Activated CD4-positive, alpha-beta T cell treated with anti-CD3 and anti-CD28 coated beads, Interleukin-2, amount 50 U/mL, for 24 hours (primary cell): ENCODE results near the gene BCL2L1.

Experiments used
- DNase-seq, 2 donors: peaks; one replicate each; pipeline ENCODE4 v3.0.0-alpha.2; 2020; ENCODE audit warnings: low read depth in 1 of 2, low spot score in 1 of 2

BCL2L1 gene

DNA sequence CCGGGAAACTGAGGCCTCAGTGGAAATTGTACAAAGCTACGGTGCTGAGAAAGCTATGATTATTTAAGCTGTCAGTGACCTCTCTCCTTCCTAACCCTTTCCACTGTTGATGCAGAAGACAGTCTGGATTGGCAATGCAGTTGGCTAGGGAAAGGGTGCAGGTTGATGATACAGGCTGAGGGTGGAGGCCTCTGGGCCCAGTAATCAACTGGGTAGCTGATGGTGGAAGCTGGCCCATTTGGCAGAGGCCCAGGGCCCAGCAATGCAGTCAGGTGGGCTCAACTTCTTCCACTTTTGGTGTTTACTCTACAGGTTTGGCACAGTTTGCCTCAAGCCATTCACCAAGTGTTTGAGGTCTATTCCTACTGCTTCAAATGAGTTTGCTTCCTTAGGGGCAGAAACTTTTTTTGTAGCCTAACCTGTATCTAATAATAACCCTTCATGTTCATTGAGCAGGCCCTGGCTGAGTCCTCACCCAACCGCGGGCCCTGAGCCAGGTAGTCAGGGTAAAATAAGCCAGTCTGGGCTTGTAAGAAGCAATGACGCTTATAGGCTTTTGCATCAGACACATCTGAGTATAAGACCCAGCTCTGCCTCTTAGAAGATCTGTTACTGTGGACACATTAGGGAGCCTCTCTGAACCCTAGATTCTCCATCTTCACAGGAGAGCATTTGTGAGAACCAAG lies 12.1 kb downstream of the BCL2L1 start:
- DNase-seq = no peak

DNA sequence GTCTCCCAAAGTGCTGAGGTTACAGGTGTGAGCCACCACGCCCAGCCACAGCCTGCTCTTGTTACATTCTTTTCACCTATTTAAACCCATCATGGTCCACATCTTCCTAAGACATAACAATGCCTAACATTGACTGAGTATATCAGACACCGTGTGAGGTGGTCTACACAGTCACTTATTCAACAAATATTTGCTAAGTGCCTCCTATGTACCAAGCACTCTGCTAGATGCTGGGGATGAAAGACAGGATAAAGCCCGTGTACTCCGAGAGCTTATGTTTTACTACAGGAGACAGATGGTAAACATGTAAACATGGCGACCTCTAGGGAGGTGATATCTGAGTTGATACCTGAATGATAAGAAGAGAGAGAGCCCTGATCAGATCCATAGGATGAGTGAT lies 12.7 kb downstream of the BCL2L1 start:
- DNase-seq = no peak

DNA sequence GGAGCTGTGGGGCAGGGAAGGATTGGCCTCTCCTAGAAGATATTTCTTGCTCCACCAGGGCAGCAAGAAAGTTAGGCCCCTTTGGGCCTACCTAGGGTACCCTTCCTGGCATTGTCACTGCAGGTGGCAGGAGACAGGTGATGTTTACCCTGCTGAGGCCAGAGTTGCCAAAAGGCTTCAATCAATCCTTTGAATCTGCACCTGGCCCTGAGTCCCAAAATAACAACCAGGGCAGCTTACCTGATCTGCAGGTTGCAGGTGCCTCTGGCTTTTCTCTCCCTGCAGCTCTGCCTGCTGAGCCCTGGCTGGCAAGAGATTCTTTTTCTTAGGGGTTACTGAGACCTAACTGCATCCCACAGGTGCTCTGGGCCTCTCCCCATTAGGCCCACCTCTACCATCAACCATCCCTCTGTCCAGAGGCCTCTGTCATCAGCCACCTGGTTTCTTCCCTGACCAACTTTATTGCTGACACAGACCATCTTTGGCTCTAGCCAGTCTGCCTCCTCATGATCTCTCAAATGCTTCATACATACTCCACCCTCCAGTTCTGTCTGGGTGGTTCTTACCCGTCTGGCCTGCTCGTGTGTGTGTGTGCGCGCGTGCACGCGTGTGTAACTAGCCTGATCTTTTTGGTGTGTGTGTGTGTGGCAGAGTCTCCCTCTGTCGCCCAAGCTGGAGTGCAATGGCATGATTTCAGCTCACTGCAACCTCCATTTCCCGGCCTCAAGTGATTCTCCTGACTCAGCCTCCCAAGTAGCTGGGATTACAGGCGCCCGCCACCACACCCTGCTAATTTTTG lies 13.7 kb downstream of the BCL2L1 start:
- DNase-seq = no peak

DNA sequence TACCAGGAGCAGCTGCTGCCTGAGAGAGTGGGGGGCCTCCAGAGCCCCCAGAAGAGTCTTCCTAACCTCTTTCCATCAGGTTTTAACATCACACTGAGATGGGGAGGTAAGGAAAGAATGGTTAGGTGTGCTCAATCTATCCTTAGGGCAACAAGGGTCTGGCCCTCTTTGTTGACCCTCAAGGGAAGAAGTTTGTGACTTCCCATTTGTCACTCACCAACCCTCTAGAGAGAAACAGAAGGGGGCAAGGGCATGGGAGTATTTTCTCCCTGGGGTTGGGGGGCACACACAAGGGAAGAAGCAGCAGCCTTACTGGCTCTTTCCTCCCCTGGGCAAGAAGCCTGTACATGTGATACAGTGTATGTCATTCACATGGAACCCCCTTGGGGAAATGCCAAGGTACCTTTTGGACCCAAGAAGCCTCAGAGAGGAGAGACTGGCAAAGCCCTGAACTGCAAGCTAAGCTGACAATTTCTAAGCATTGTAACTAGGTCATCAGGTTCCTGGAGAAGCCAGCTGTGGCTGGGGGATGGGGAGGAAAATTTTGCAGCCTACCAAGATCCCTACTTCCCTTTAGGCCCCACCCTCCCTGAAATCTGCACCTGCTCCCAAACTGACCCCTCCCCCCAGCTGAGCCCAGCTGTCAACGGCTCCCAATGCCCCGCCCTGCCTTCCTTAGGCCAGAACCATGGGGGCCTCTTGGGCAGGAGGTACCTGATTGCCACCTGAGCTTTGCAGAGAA lies 14.5 kb downstream of the BCL2L1 start:
- no peak for DNase-seq

DNA sequence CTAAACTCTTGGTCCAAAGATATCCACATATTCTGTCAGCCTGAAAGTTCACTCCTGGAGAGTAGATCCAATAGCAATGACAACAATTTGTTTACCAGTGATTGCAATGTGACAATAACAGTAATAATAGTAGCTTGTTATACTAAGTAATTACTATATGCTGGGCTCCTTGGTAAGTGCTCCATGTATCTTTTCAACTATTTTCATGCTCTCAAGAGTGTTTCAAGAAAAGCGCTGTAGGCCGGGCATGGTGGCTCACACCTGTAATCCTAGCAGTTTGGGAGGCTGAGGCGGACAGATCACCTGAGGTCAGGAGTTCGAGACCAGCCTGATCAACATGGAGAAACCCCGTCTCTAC lies 15.4 kb downstream of the BCL2L1 start:
- DNase-seq = no peak

DNA sequence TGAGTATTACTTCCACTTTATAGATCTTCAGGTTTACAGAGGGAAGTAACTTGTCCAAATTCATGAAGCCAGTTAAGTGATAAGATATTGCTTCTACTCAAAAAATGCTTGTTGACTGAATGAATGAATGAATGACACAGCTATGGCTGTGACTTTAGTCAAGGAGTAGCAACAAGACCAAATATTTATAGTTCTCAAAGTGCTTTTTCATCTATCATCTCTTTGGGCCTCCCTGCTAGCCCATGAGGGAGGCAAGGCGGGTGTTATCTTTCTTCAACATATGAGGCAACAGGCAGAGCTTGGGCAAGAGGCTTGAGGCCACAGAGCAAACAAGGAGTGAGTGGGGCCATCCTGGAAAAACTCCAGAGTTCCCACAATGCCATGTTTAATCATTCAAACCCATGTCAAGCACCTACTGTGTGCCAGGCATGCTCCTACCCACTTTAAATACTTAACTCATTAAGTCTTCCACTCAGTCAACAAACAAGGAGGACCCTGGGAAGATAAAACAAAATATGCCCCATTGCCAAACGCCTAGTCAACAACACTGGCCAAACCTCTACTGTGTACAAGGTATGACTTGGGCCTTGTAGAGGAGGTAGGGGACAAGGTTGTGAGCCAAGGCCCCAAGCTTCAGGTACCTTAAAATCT lies 15.9 kb downstream of the BCL2L1 start:
- no peak for DNase-seq

DNA sequence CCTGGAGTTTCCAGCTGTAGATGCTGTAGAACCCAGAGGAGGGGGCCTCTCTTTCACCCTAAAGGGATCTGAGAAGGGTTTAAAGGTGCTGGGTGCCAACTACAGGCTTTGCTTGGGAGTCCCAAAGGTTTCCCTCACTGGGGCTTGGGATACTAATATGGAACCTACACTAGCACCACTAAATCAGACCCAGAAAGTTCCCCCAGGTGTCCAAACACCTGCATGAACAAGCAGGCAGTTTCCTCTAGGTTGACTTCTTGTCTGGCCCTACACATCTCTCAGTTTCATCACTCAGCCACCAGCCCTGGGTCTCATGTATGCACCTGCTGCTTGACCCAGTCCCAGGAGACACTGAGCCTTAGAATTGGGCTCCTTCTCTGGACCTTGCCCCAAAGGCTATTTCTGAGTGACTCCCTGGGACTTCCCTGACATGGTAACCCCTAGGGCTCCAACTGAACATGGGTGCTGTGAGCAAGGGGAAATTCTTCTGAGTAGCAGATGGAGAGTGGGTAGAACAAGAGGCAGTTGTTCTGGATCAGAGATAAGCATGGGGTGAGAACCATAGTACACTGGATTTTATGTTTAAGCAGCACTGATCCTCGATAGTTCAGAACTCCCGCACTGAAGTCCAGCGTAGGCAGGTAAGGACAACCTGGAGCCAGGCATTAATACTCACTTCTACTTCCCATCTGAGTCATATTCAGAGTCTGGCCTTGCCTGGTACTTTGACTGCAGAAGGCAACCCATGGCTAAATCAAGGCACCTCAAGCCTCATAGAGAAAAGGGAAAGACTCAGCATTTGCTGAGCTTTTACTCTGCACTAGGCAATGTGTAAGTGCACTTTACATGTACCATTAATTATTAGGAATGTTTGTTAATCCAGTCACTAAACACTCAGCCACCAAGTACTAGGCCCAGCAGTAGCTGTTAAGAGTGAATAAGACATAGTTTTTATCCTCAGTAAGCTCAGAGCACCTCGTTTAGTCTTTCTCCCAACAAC lies 16.8 kb downstream of the BCL2L1 start:
- DNase-seq = no peak

DNA sequence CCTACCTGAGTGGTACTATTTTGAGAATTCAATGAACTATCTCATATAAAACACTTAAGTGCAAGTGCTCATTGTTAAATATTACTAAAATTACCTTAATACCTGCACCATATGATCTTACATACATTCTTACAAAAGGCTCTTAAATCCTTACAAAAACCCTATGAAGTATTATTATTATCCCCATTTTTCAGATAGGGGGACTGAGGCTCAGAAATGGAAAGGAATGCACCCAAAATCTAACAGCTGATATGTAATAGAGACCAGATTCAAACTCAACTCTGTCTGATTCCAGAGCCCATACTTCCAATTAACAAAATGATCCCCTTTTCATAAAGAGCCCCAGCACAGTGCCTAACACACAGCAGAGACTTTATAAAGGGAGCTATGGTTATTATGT lies 17.5 kb downstream of the BCL2L1 start:
- DNase-seq = no peak

DNA sequence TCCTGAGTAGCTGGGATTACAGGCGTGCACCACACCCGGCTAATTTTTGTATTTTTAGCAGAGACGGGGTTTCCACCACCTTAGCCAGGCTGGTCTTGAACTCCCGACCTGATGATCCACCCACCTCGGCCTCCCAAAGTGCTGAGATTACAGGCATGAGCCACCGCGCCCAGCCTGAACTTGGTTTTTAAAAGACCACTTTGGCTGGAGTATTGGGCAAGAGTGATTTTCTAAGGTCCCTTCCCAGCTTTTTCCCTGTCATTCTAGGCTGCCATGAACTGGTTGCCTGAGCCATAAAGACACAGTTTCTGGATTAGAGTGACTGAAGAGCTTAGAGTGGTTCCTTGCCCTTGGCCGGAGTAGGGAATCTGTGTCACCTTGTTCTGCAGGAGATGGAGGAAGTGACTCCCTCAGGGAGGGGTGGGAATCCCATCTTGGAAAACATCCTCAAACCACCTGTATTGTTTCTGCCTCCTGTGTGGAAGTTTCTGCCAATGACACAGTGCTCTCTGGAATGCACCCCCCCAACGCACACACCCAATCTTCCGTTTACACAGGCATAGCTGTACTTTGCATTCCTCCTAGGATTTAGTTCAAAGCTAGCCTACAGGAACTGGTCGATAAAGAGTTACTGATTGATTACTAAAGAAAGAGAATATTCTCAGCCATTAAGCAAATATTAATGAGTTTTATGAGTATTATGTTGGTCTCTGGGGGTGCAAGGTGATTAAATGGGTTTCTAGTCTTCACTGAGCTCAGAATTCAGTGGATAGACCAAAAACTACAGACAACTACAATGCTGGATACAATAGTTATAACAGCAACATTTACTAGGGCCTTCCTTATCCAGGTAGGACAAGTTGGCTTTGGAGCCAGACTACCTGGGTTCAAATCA lies 18.2 kb downstream of the BCL2L1 start:
- DNase-seq = no peak

DNA sequence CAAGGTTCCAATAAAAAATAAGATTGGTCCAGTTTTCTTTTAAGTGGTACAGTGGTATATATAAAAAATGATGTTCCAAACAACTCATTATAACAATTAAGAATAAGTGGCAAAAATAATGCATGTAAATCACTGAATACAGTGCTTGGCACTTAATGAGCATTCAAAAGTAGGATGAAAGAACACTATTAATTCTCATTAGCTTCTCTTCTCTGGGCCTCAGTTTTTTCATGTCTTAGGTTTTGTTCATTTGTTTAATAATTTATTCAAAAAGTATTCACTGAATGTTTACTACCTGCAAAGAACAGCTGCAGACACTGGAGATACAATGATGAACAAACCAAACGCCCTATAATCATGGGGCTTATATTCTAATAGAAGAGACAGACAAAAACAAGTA lies 21.1 kb downstream of the BCL2L1 start:
- no peak for DNase-seq

DNA sequence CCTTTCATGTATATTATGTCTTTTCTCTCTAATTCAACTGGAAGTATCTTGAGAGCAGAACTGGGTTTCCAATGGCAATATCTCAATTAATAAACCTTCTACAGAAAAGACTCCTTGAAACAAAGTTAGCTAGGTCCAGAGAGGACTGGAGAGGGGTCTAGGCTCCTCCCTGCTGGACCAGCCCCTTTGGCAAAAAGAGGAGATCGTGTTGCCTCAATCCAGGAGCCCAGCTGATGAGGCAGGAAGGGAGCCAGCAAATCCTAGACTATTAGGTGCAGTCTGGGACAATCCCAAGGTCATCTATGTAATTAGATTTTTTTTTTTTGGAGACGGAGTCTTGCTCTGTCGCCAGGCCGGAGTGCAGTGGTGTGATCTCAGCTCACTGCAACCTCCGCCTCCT lies 21.9 kb downstream of the BCL2L1 start:
- no peak for DNase-seq

DNA sequence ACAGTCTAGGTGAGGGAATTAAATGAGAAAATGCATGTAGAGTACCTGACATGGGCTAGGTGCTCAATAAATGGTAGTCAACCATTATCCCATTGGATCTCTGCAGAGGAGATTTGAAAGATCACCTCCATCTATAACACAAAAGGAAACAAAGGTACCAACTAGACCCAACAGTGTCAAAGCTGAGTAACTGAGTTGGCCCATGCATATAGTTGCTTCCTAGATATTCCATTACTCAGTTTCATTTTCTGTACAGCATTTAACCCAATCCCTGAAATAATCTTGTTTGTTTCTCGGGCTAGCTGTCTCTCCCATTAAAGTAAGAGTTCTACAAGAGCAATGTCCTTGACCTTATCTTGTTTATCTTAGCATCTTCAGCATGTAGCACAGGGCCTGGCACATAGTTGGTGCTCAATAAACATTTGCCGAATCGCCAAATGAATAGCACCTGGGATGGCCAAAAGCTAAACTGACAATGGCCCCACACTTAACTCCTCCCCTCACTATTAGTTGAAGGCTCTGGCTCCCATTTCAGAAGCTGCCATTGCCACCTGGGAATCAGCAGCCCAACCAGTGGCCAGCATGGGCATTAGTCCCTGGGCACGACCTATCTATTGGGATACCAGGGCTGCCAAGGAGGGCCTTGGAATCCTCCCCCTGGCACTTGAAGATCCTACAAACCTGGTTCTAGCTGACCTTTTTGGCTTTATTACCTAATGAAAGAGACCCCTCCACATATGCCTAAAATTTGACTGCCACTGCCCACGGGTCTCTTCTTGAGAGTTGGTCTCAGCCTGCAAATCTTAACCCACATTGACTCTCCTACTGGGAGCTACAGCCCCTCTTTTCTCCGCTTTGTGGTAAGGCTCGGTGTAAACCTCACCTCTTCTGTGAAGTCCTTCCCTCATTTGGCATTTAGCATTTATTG lies 22.6 kb downstream of the BCL2L1 start:
- no peak for DNase-seq

DNA sequence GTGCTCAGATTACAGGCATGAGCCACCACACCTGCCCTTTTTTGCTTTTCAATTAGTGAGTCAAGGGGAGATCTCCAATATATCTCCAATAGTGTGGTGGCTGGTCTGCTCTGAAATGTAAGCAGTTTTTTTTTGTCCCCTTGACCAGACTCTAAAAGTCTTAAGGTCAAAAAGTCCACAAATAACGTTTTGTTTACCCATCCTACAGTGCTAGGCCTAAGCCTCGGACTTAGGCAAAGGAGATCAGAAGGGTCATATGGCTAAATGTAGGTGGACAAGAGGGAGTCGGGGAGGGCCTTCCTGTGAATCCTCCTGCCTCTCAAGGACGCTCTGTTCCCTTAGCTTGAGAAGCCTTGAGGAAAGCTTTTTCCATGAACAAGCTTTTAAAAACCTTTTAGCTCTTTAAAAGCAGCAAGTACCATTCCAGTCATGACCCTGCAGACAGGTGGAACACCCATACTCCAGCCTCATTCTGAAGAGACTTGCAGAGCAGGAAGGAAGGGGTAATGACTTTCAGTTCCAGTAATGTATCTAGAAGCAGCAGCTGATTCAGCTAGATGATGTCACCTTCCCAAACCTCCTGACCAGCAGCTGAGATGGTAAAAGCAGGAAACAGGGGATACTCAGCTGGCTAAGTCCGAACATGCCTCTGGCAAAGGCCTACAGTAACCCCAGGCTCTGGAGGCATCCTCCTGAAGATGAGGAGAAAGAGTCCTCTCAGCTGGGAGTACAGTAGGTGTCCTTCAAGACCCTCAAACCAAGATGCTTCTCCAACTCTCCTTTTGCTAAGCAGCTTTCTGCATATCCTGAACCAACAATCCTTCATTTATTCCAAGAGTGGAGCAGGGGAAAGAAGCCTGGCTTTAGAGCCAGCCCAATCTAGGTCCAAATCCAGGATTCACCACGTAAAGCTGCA lies 23.6 kb downstream of the BCL2L1 start:
- no peak for DNase-seq

DNA sequence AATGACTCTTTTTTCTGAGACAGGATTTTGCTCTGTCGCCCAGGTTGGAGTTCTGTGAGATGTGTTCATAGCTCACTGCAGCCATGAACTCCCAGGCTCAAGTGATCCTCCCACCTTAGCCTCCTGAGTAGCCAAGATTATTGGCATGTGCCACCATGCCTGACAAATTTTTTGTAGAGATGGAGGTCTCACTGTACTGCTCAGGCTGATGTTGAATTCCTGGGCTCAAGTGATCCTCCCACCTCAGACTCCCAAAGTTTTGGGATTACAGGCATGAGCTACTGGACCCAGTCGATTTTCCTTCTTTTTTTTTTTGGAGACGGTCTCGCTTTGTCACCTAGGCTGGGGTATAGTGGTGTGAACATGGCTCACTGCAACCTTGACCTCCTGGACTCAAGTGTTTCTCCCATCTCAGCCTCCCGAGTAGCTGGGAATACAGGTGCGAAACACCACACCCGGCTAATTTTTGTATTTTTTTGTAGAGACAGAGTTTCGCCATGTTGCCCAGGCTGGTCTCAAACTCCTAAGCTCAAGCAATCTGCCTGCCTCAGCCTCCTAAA lies 24.3 kb downstream of the BCL2L1 start:
- no peak for DNase-seq

DNA sequence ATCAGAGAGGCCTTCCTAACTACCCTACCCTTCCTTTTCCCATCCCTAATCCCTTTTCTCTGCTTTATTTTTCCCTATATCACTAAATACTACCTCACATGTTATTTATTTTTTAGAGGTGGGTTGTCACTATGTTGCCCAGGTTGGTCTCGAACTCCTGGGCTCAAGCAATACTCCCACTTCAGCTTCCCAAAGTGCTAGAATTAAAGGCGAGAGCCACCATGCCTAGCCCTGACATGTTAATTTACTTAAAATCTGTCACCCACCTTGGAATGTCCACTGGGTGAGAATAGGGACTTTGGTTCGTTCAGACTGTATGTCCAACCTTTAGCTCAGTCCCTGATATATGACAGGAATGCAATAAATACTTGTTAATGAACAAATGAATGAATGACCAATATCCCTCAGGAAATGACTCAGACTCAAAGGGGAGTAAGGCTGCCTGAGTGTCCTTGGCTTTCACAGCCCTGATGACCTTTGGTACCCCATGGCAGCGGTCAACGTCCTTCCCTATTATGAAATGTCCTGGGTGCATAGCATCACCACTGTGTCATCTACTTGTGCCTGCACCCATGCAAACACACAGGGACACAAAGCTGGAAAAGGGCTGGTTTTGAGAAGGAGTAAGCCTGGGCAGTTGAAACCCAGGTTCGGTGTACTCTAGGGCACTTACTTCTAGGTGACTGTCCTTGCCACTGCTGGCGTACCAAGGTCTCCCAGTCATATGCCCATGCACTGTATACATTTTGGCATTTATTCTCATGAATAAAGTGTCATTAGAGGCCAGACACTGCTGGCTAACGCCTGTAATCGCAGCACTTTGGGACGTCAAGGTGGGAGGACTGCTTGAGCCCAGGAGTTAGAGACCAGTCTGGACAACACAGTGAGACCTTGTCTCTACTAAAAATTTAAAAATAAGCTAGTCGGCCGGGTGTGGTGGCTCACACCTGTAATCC lies 26.5 kb downstream of the BCL2L1 start:
- no peak for DNase-seq
